ENCODE data around the gene SORCS2. TPM values are rescaled to one million over a fixed set of nuclear protein-coding genes. Genes with fewer than 3 reads are reported as not detected.

Gene SORCS2
- total and polyA plus RNA-seq, 2 experiments from 2014 or later = 0.38 to 1.4 TPM

DNA sequence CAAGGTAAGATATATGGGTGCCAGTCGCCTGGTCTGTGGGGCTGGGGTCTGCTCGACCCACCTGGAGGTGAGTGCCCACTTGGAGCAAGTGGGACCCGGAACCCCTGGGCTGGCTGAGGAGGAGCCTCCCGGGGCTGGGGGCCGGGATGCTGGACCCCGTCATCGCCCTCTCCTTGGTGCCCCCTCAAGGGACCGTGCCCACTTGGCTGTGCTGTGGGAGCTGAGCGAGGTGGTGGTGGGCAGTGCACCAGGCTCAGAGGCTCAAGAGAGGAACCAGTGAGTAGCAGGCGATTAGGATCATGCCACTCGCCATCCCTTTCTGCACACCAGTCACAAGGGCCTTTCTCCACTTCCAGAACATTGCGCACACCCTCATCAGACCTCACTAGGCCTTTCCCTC is 446.2 kb downstream of the SORCS2 start:
- DNase-seq = no peak
- Histone ChIP-seq H3K9me2 (ENCODE audit: insufficient read depth) (no peaks in the 10 kb centered on the region), H4K20me1 (ENCODE audit: insufficient read depth) (no peaks in the 10 kb centered on the region), H3K4me3 (no peak overlapping the region), H3K4me2 (ENCODE audit: unreplicated experiment) (no peak overlapping the region), H3K9ac (no peak overlapping the region), H3F3A (ENCODE audit: insufficient read depth) (no peaks in the 10 kb centered on the region), H3K27ac (no peak overlapping the region), H3K9me3 (ENCODE audit: low read depth) (no peaks in the 10 kb centered on the region), H3K27me3 (replicated peaks; ENCODE audit: insufficient read depth) (peaks cover 7% of the 10 kb centered on the region), H2AFZ (no peak overlapping the region), H3K79me2 (ENCODE audit: insufficient read depth) (no peaks in the 10 kb centered on the region), H3K4me1 (ENCODE audit: insufficient read depth) (peaks cover 14% of the 10 kb centered on the region), H3K36me3 (ENCODE audit: low read depth) (no peaks in the 10 kb centered on the region)
- in situ Hi-C loops (cut with MboI) = no loop called here
- 73 to 76% methylated on average over 9 to 11 of the region's 12 CpGs for WGBS, 2 experiments (ENCODE audit: low coverage in 1 of 2, low lambda C conversion rate in 2 of 2, missing lambda C conversion rate in 2 of 2)
- TF ChIP-seq EZH2phosphoT487 (IDR thresholded peaks at IDR 0.05; ENCODE audit: insufficient read depth, low read depth) (no peak), EZH2 (IDR thresholded peaks at IDR 0.05; ENCODE audit: insufficient read depth, poor library complexity, severe bottlenecking) (no peak)

DNA sequence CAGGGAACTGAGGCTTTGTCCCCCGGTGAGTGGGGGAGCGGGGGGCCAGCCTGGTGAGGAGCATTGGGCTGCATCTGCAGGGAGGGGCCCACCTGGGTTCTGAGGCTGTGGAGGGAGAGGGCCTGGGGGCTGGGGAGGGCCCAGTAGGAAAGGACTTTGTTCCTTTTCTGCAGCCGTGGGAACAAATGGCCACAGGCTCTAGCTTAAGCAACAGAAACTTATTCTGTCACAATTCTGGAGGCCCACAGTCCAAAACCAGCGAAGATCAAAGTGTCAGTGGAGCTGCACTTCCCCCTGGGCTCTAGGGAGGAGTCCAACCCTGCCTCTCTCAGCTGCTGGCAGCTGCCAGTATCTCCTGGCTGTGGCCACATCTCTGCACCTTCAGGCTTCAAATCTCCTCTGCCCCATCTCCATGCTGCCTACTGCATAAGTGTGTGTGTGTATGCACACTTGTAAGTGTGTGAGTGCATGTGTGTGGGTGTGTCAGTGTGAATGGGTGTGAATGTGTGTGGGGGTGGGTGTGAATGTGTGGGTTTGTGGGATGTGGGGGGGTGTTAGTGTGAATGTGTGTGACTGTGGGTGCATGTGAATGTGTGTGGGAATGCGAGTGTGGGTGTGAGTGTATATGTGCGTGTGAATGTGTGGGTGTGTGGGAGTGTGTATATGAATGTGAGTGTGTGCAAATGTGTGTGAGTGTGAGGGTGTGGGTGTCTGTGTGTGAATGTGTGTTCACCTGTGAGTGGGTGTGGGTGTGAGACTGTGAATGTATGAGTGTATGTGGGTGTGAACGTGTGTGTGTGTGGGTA is 446.8 kb downstream of the SORCS2 start:
- no peaks in the 10 kb centered on the region for H3K9me3 ChIP-seq (ENCODE audit: low read depth)
- no peak for DNase-seq
- no peak overlapping the region for H3K27ac ChIP-seq
- no peaks in the 10 kb centered on the region for H3F3A ChIP-seq (ENCODE audit: insufficient read depth)
- H3K9me2 ChIP-seq (ENCODE audit: insufficient read depth) = no peaks in the 10 kb centered on the region
- no peak overlapping the region for H3K4me3 ChIP-seq
- no peak overlapping the region for H3K4me2 ChIP-seq (ENCODE audit: unreplicated experiment)
- H3K4me1 ChIP-seq (ENCODE audit: insufficient read depth) = peaks cover 14% of the 10 kb centered on the region
- no peaks in the 10 kb centered on the region for H3K79me2 ChIP-seq (ENCODE audit: insufficient read depth)
- TF ChIP-seq EZH2 (IDR thresholded peaks at IDR 0.05; ENCODE audit: insufficient read depth, poor library complexity, severe bottlenecking) (no peak), EZH2phosphoT487 (IDR thresholded peaks at IDR 0.05; ENCODE audit: insufficient read depth, low read depth) (no peak)
- no peaks in the 10 kb centered on the region for H4K20me1 ChIP-seq (ENCODE audit: insufficient read depth)
- H3K27me3 ChIP-seq (replicated peaks; ENCODE audit: insufficient read depth) = peaks cover 12% of the 10 kb centered on the region
- no peaks in the 10 kb centered on the region for H3K36me3 ChIP-seq (ENCODE audit: low read depth)
- H2AFZ ChIP-seq = no peak overlapping the region
- in situ Hi-C loops (cut with MboI) = no loop called here
- H3K9ac ChIP-seq = no peak overlapping the region
- 76 to 83% methylated on average over 7 of the region's 7 CpGs for WGBS, 2 experiments (ENCODE audit: low coverage in 1 of 2, low lambda C conversion rate in 2 of 2, missing lambda C conversion rate in 2 of 2)

DNA sequence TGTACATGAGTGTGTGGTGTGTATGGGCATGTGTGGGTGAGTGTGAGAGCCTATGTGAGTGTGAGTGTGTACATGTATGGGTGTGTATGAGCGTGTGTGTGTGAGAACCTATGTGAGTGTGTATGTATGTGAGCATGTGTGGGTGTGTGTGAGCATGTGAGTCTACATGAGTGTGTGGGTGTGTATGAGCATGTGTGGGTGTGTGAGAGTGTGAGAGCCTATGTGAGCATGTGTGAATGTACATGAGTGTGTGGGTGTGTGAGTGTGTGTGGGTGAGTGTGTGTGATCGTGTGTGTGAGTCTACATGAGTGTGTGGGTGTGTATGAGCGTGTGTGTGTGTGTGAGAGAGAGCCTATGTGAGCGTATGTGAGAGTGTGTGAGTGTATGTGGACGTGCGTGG is 447.8 kb downstream of the SORCS2 start:
- Histone ChIP-seq H3K36me3 (ENCODE audit: low read depth) (no peaks in the 10 kb centered on the region), H3K9me2 (ENCODE audit: insufficient read depth) (no peaks in the 10 kb centered on the region), H3K9me3 (ENCODE audit: low read depth) (no peaks in the 10 kb centered on the region), H4K20me1 (ENCODE audit: insufficient read depth) (no peaks in the 10 kb centered on the region), H2AFZ (no peak overlapping the region), H3K4me1 (ENCODE audit: insufficient read depth) (peaks cover 5% of the 10 kb centered on the region), H3K27me3 (replicated peaks; ENCODE audit: insufficient read depth) (peaks cover 12% of the 10 kb centered on the region), H3K27ac (no peak overlapping the region), H3K9ac (no peak overlapping the region), H3K4me2 (ENCODE audit: unreplicated experiment) (no peak overlapping the region), H3F3A (ENCODE audit: insufficient read depth) (no peaks in the 10 kb centered on the region), H3K79me2 (ENCODE audit: insufficient read depth) (no peaks in the 10 kb centered on the region), H3K4me3 (no peak overlapping the region)
- 75 to 77% methylated on average over 6 of the region's 6 CpGs for WGBS, 2 experiments (ENCODE audit: low coverage in 1 of 2, low lambda C conversion rate in 2 of 2, missing lambda C conversion rate in 2 of 2)
- DNase-seq = no peak
- TF ChIP-seq EZH2phosphoT487 (IDR thresholded peaks at IDR 0.05; ENCODE audit: insufficient read depth, low read depth) = no peak
- no peak for TF ChIP-seq EZH2 (IDR thresholded peaks at IDR 0.05; ENCODE audit: insufficient read depth, poor library complexity, severe bottlenecking)
- in situ Hi-C loops (cut with MboI) = no loop called here

DNA sequence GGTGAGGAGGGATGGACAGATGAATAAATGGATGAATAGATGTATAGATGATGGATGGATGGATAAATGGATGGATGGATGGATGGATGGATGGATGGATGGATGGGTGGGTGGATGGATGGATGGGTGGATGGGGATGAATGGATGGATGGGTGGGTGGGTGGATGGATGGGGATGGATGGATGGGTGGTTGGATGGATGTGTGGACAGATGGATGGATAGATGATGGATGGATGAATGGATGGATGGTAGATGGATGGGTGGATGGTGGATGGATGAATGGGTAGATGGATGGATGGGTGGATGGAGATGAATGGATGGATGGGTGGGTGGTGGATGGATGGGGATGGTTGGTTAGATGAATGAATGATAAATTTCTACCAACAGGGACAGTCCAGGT is 449.4 kb downstream of the SORCS2 start:
- in situ Hi-C loops (cut with MboI) = no loop called here

More for the DNA sequence above, 449.4 kb downstream of the SORCS2 start:
- Histone ChIP-seq H3K4me3 (no peak overlapping the region), H3K36me3 (ENCODE audit: low read depth) (no peaks in the 10 kb centered on the region), H3K9me2 (ENCODE audit: insufficient read depth) (no peaks in the 10 kb centered on the region), H3K79me2 (ENCODE audit: insufficient read depth) (no peaks in the 10 kb centered on the region), H3K9ac (no peak overlapping the region), H3K27ac (no peak overlapping the region), H3K27me3 (replicated peaks; ENCODE audit: insufficient read depth) (peaks cover 9% of the 10 kb centered on the region), H3K9me3 (ENCODE audit: low read depth) (no peaks in the 10 kb centered on the region), H3K4me2 (ENCODE audit: unreplicated experiment) (no peak overlapping the region), H3K4me1 (ENCODE audit: insufficient read depth) (no peaks in the 10 kb centered on the region), H3F3A (ENCODE audit: insufficient read depth) (no peaks in the 10 kb centered on the region), H4K20me1 (ENCODE audit: insufficient read depth) (no peaks in the 10 kb centered on the region), H2AFZ (no peak overlapping the region)
- TF ChIP-seq EZH2phosphoT487 (IDR thresholded peaks at IDR 0.05; ENCODE audit: insufficient read depth, low read depth) (no peak), EZH2 (IDR thresholded peaks at IDR 0.05; ENCODE audit: insufficient read depth, poor library complexity, severe bottlenecking) (no peak)
- no peak for DNase-seq

Data from GM23248 (cell line).